Measurements from ENCODE around the gene ARL16.

GRCh38 chr17:81712468-81713003 is 28.9 kb upstream of the ARL16 start:
- peak; percentile 26 for TF ChIP-seq CTCF (IDR thresholded peaks at IDR 0.05)
- no peak for TF ChIP-seq ZFX (IDR thresholded peaks at IDR 0.05; ENCODE audit: borderline replicate concordance)

All from 22Rv1 (cell line).